Neural progenitor cell (in vitro differentiated cells): ENCODE measurements around the gene SALL3. TPM values are rescaled to one million over a fixed set of nuclear protein-coding genes. Genes with fewer than 3 reads are reported as not detected.

Source experiments
- DNase-seq: peaks from one replicate; pipeline ENCODE4 v3.0.0-alpha.2; 2016; ENCODE audit warnings: low spot score
- H2AFZ ChIP-seq: fragments of 200-600 bp; sonication (generic); replicated peaks from 2 replicates; pipeline ENCODE4 v1.6.1; 2016; ENCODE audit warnings: antibody characterized with exemption
- H3F3A ChIP-seq: fragments of 200-600 bp; sonication (generic); 2 replicates; pipeline ENCODE4 v1.6.1; 2016; ENCODE audit warnings: antibody characterized with exemption, low read depth
- H3K27ac ChIP-seq: fragments of 200-600 bp; sonication (generic); 2 replicates; pipeline ENCODE4 v1.5.1; 2016; ENCODE audit warnings: mild to moderate bottlenecking
- H3K27me3 ChIP-seq: fragments of 200-600 bp; sonication (generic); 2 replicates; pipeline ENCODE4 v1.6.1; 2016; ENCODE audit warnings: mild to moderate bottlenecking, moderate library complexity
- H3K36me3 ChIP-seq: fragments of 200-600 bp; sonication (generic); 2 replicates; pipeline ENCODE4 v1.5.1; 2016
- H3K4me1 ChIP-seq: fragments of 200-600 bp; sonication (generic); 2 replicates; pipeline ENCODE4 v1.6.1; 2016; ENCODE audit warnings: mixed run types
- H3K4me2 ChIP-seq: fragments of 200-600 bp; sonication (generic); 2 replicates; pipeline ENCODE4 v1.6.1; 2016
- H3K4me3 ChIP-seq: fragments of 200-600 bp; sonication (generic); 2 replicates; pipeline ENCODE4 v1.5.1; 2016
- H3K79me2 ChIP-seq: fragments of 200-600 bp; sonication (generic); 2 replicates; pipeline ENCODE4 v1.6.1; 2016; ENCODE audit warnings: low read depth
- H3K9ac ChIP-seq: fragments of 200-600 bp; sonication (generic); 2 replicates; pipeline ENCODE4 v1.6.1; 2016
- H3K9me3 ChIP-seq: fragments of 200-600 bp; sonication (generic); 2 replicates; pipeline ENCODE4 v1.5.1; 2016; ENCODE audit warnings: low read depth
- H4K20me1 ChIP-seq: fragments of 200-600 bp; sonication (generic); 2 replicates; pipeline ENCODE4 v1.6.1; 2016; ENCODE audit warnings: low read depth
- H3K27ac Mint-ChIP-seq: 3 replicates; pipeline ENCODE4 v1.8.0; 2021; ENCODE audit warnings: mixed read lengths
- H3K27me3 Mint-ChIP-seq: 2 replicates; pipeline ENCODE4 v1.8.0; 2022; ENCODE audit warnings: low read depth, mild to moderate bottlenecking, inconsistent platforms, moderate library complexity, mixed read lengths; ENCODE audit not compliant: insufficient read depth
- H3K36me3 Mint-ChIP-seq: 3 replicates; pipeline ENCODE4 v1.8.0; 2021; ENCODE audit warnings: mixed read lengths
- H3K4me1 Mint-ChIP-seq: 3 replicates; pipeline ENCODE4 v1.8.0; 2021; ENCODE audit warnings: mixed read lengths
- H3K4me3 Mint-ChIP-seq: 3 replicates; pipeline ENCODE4 v1.8.0; 2021; ENCODE audit warnings: mild to moderate bottlenecking, moderate library complexity, mixed read lengths
- H3K9me3 Mint-ChIP-seq: 3 replicates; pipeline ENCODE4 v1.8.0; 2020; ENCODE audit warnings: mixed read lengths
- EZH2 ChIP-seq: fragments of 200-600 bp; sonication (generic); IDR thresholded peaks from 2 replicates; pipeline ENCODE4 v1.6.1; 2017; ENCODE audit warnings: antibody characterized with exemption, mild to moderate bottlenecking, moderate library complexity
- EZH2phosphoT487 ChIP-seq: fragments of 200-600 bp; sonication (generic); IDR thresholded peaks from 2 replicates; pipeline ENCODE4 v1.6.1; 2017; ENCODE audit warnings: antibody characterized with exemption
- total RNA-seq: library from RNA; depleted of rRNA; stranded (reverse); fragments of >200 nt; gene quantifications from 2 replicates; pipeline ENCODE4 v1.2.3, GENCODE V29; 2015; ENCODE audit warnings: low replicate concordance
- TF ChIP-seq, protein P1 (sequence below): fragments of 200-600 bp; sonication (generic); IDR thresholded peaks from 2 replicates; pipeline ENCODE4 v1.5.1; 2017; ENCODE audit warnings: antibody characterized with exemption, mild to moderate bottlenecking

The SALL3 gene
- total RNA-seq, 1 donor from 2014 or later: 27.7 TPM

- Mint-ChIP-seq H3K4me1 (no peaks in the 10 kb centered on the region), H3K27ac (no peak overlapping the region), H3K27me3 (peaks cover 11% of the 10 kb centered on the region), H3K9me3 (no peaks in the 10 kb centered on the region), H3K4me3 (no peak overlapping the region), H3K36me3 (no peaks in the 10 kb centered on the region)
- Histone ChIP-seq H2AFZ (no peak overlapping the region), H3K4me3 (no peak overlapping the region), H3K4me1 (no peaks in the 10 kb centered on the region), H3F3A (no peaks in the 10 kb centered on the region), H3K27me3 (no peaks in the 10 kb centered on the region), H4K20me1 (no peaks in the 10 kb centered on the region), H3K27ac (no peak overlapping the region), H3K9ac (no peak overlapping the region), H3K9me3 (no peaks in the 10 kb centered on the region), H3K4me2 (no peak overlapping the region), H3K79me2 (no peaks in the 10 kb centered on the region), H3K36me3 (no peaks in the 10 kb centered on the region)
- DNase-seq: no peak
- TF ChIP-seq EZH2phosphoT487: no peak
- no peak for TF ChIP-seq EZH2
- TF ChIP-seq, protein P1, sequence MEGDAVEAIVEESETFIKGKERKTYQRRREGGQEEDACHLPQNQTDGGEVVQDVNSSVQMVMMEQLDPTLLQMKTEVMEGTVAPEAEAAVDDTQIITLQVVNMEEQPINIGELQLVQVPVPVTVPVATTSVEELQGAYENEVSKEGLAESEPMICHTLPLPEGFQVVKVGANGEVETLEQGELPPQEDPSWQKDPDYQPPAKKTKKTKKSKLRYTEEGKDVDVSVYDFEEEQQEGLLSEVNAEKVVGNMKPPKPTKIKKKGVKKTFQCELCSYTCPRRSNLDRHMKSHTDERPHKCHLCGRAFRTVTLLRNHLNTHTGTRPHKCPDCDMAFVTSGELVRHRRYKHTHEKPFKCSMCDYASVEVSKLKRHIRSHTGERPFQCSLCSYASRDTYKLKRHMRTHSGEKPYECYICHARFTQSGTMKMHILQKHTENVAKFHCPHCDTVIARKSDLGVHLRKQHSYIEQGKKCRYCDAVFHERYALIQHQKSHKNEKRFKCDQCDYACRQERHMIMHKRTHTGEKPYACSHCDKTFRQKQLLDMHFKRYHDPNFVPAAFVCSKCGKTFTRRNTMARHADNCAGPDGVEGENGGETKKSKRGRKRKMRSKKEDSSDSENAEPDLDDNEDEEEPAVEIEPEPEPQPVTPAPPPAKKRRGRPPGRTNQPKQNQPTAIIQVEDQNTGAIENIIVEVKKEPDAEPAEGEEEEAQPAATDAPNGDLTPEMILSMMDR: no peak
Observed at GRCh38 chr18:79047556-79048244, 68.1 kb downstream of the SALL3 start.

GRCh38 chr18:79048245-79048632 lies 68.6 kb downstream of the SALL3 start:
- Histone ChIP-seq H4K20me1 (no peaks in the 10 kb centered on the region), H3K36me3 (no peaks in the 10 kb centered on the region), H3K9ac (no peak overlapping the region), H3F3A (no peaks in the 10 kb centered on the region), H3K9me3 (no peaks in the 10 kb centered on the region), H3K27ac (no peak overlapping the region), H3K4me3 (no peak overlapping the region), H3K27me3 (no peaks in the 10 kb centered on the region), H3K4me2 (no peak overlapping the region), H2AFZ (no peak overlapping the region), H3K79me2 (no peaks in the 10 kb centered on the region), H3K4me1 (no peaks in the 10 kb centered on the region)
- no peak overlapping the region for H3K27ac Mint-ChIP-seq
- H3K36me3 Mint-ChIP-seq: no peaks in the 10 kb centered on the region
- no peak overlapping the region for H3K4me3 Mint-ChIP-seq
- H3K4me1 Mint-ChIP-seq: no peaks in the 10 kb centered on the region
- H3K27me3 Mint-ChIP-seq: peaks cover 11% of the 10 kb centered on the region
- no peak for DNase-seq
- TF ChIP-seq EZH2 (no peak), EZH2phosphoT487 (no peak)
- TF ChIP-seq, protein P1: no peak
- no peaks in the 10 kb centered on the region for H3K9me3 Mint-ChIP-seq

DNA sequence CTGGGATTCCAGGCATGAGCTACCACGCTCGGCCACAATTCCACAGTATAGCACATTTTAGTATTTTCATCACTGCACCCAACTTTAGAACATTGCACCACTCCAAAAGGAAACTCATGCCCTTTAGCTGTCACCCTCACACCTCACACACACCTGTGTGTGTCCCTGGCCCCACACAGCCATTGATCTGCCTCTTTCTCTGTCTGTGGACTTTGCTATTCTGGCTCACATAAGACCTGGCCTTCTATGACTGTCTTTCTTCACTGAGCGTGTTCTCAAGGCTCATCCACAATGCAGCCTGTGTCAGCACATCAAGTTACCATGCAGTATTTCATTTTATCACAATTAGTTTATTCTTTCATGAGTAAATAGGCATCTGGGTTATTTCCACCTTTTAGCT lies 69.9 kb downstream of the SALL3 start:
- no peak overlapping the region for H3K4me2 ChIP-seq

More for the DNA sequence above, 69.9 kb downstream of the SALL3 start:
- no peaks in the 10 kb centered on the region for H3K79me2 ChIP-seq
- no peaks in the 10 kb centered on the region for H3K36me3 ChIP-seq
- H4K20me1 ChIP-seq: no peaks in the 10 kb centered on the region
- no peaks in the 10 kb centered on the region for H3F3A ChIP-seq
- no peaks in the 10 kb centered on the region for H3K4me1 Mint-ChIP-seq
- H3K9me3 Mint-ChIP-seq: no peaks in the 10 kb centered on the region
- H3K4me1 ChIP-seq: no peaks in the 10 kb centered on the region
- H3K27ac ChIP-seq: no peak overlapping the region
- no peak for TF ChIP-seq EZH2
- TF ChIP-seq, protein P1: no peak
- no peak for TF ChIP-seq EZH2phosphoT487
- H3K27ac Mint-ChIP-seq: no peak overlapping the region
- H3K9ac ChIP-seq: no peak overlapping the region
- no peak overlapping the region for H3K4me3 Mint-ChIP-seq
- no peak overlapping the region for H3K4me3 ChIP-seq
- no peak for DNase-seq
- no peak overlapping the region for H2AFZ ChIP-seq
- H3K36me3 Mint-ChIP-seq: no peaks in the 10 kb centered on the region
- H3K27me3 ChIP-seq: no peaks in the 10 kb centered on the region
- H3K27me3 Mint-ChIP-seq: peaks cover 11% of the 10 kb centered on the region
- H3K9me3 ChIP-seq: no peaks in the 10 kb centered on the region

Other genes with a start within 250 kb of the SALL3 start
- gene ATP9B, start 89.6 kb downstream of the SALL3 start, total RNA-seq: 33.2 and 33.5 TPM in 2 replicates